Measurements from ENCODE around the gene ADCY5.

The ADCY5 gene

DNA sequence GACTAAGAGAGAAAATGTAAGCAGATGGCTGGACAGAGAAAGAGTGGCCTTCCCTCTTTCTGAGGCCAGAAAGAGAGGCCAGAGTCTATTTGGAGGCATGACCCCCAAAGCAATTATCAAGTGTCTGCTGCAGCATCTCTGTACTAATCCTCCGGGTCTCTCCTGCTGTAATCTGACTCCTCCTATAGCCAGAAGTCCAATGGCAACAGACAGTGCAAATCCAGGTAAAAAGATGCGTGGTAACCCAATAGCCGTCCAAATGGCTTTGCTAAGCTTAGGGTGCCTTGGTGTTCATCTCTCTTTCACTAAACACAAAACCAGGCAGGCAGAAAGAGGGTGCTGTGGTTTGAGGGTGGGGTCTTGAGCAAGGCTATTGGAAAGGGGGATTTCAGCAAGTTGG lies 91.6 kb downstream of the ADCY5 start:
- DNase-seq = no peak

- DNase-seq = no peak
Observed at GRCh38 chr3:123353850-123354233, 95.0 kb downstream of the ADCY5 start.

DNA sequence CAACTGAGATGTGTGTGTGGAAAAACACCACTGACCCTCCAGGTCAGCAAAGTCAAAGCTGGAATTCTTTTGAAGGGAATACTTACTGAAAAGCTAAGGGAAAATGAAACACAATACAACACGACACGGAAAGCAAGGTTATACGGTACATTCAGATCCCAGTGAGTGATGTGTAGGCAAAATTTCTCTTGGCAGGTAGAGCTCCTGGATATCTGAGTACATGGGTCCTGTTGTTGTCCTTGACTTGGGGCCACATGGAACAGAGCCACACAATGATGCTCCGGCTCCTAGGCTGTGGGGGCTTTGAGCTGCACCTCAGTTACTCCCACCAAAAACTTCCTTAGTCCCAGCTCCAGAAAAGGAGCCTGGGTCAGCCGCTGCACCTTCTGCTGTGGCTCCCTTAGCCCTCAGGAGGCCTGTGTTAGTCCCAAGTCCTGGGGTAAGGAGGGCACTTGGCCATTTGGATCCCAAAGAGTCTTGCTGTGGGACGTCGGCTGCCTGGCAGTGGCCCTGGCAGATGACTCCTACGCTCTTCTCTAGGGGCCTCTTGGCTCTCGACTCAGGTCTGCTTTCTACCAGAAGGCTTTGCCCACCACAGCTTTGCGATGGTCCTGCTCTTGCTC lies 95.6 kb downstream of the ADCY5 start:
- DNase-seq = no peak

GRCh38 chr3:123352134-123352554 lies 96.7 kb downstream of the ADCY5 start:
- no peak for DNase-seq

- DNase-seq = no peak
Observed at GRCh38 chr3:123351501-123351900, 97.4 kb downstream of the ADCY5 start.

DNA sequence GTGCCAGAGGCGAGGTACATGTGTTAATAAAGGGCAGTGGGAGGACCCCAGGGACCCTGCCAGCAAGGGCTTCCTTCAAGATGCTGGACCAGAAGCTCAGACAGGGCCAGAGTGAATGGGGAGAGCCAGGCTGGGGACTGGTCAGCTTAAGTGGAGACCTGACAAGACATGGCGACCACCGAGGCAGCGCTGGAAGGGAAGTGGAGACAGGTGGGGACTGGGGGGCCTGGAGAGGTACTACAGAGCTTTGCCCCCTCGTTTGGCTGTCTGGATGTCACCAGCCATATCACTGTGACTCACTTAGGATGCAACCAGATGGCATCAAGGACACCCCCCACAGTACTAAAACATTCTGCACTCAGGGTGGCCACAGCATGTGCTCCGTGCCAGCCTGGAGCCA lies 97.9 kb downstream of the ADCY5 start:
- DNase-seq = no peak

DNA sequence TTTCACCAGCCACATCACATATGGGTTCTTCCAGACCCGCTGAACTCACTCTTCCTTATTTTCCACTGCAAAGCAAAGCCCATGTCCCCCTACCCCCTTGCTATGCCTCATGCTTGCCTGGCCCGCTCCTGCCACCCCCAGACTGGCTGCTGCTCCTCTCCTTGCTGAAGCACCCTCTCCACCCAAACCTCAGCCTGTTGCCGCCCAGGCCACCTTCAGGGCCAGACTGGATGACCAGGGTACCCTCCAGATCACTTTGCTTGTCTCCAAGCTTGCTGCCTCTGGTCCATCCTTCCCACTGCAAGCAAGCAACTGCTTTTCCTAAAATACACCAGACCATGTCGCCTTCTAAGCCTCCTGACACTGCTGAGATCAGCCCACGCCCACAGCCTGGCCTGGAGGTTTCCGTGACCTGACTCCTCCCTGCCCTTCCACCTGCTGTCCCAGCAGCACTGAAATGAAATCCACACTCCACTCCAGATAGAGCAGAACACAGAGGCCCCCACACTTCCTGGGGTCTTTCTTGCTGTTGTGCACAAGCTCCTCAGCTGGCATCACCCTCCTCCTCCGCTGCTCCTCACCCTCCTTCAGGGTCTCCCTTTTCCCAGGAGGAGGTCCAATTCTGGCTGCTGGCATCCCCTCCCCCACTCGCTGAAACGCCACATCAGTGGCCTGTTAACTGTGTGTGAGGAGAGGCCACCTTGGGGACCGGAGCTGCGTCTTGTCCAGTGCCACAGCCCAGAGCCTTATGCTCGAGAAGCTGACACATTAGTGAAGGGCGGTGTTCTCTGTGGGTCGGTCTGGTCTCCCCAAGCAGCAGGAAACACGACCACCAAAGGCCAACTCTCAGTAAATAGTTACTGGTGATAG lies 99.1 kb downstream of the ADCY5 start:
- DNase-seq = no peak

- no peak for DNase-seq
Observed at GRCh38 chr3:123349201-123349535, 99.7 kb downstream of the ADCY5 start.

GRCh38 chr3:123348471-123349200 lies 100.3 kb downstream of the ADCY5 start:
- DNase-seq = no peak

DNA sequence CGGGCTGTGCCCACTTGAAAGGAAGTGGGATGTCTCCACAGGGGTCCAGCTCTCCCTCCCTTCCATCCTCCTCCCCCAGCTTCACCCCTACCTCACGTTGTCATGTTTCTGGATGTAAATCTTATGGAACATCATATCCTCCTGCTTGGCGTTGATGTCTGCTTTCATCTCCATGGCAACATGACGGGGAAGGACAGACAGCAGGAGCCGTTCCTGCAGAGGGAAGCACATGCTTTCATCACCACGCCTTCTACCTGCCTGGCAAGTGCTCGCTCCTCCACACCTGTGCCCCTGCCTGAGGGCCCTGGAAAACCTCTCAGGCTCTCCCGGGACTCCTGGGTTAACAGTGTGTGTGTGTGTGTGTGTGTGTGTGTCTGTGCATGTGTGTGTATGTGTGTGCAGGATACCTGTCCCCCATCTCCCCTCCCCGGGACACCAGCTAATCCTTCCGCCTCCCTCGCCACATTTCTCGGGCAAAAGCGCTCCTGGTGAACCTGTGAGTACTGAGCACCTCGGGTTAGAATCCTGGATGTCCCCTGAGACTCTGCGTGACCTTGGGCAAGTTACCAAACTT lies 101.1 kb downstream of the ADCY5 start:
- DNase-seq = no peak

GRCh38 chr3:123347205-123347604 lies 101.7 kb downstream of the ADCY5 start:
- no peak for DNase-seq

- DNase-seq = no peak
Observed at GRCh38 chr3:123346021-123346420, 102.9 kb downstream of the ADCY5 start.

DNA sequence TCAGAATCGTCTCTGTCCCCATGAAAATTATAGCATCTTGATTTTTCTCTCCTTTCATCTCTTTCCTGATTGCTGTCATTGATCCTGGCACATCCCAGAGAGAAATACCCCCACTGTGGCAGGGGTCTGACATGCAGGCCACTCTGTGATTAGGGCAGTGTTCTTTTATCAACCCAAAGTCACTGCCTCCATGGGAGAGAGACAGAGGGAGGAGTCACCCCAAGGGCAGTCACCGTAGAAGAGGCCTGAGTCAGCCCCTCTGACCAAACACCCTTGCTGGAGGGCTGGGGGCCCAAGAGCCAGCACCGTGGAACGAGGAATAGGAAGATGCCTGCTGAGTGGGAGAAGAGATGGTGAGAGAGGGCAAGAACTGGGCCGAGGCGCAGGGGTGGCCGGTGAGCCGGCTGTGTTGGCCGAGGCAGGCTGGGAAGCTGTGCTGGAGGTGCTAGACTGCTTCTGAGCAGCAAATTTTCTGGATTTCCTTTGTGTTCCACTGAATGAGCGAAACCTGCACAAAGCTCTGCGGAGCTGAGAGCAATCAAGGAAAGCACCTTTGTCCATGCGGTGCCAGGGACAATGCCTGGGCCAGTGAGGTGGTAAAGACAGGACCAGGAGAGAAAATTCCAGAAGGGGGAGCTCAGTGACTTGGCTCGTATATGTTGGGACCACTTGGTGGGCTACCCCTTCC lies 103.8 kb downstream of the ADCY5 start:
- no peak for DNase-seq

DNA sequence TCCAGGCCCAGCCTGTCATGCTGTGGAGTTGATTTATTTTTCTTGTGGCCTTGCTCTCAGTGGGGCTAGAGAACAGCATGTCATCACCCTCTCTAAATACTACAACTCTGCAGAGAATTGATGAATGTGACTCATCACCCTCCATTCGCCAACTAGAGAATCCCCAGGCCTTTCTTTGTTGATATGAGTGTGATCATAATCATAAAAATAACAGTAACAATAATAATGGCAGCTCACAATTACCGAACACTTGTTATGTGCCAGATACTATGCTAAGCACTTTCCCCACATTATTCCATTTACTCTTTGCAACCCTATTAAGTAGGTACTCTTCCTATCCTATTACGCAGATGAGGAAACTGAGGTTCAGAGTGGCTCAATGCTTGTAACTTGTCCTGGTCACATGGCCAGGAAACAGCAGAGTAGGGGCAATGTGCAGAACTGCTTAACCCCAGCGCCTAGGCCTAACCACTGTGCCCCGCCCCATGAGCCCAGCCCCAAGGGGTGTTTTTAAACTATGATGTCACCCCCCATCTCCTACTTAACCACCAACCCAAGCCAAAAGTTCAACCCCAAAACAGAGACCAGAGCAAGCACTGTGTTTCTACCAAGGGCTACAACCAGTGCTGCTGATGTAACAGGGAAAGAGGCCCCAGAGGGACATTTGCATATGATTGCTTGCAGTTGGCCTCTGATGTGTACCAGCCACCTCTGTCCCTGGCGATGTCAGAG lies 104.5 kb downstream of the ADCY5 start:
- no peak for DNase-seq

DNA sequence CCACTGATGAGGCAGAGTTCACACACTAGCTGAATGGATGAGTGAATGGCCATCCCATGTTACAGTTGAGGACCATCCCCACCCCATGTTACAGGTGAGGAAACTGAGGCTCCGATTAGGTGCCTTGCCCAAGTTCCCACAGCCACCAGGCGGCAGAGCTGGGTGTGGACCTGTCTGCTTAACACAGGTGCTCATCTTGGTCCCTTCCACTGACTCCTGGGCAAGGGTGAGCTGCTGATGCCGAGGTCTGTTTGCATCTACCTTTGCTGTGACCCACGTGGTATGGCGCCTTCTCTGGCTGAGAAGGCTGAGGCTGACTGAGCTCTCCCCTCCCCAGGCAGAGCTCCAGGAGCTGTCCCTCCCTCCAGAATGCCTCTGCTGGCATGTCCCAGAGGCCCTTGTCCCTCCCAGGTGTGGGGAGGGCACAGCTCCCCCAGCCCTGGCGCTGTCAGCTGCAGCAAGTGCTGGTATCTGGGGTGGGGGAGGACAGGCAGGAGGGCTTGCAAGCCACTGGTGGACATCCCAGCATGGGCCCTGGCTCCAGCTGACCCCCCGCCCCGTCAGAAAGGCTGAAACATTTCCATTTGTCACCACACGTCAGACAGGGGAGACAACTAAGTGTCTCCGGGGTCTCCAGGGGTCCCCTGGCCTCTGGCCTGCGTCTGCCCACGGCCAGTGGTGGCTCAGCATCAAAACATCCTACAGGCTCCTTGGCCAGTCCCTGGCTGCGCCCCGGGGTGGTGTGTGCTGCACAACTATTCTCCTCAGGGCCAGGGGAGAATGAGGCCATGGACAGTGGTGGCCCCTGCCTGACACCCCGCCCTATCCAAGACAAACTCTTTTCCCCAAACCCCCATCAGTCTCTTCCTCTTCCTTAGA lies 105.4 kb downstream of the ADCY5 start:
- no peak for DNase-seq

DNA sequence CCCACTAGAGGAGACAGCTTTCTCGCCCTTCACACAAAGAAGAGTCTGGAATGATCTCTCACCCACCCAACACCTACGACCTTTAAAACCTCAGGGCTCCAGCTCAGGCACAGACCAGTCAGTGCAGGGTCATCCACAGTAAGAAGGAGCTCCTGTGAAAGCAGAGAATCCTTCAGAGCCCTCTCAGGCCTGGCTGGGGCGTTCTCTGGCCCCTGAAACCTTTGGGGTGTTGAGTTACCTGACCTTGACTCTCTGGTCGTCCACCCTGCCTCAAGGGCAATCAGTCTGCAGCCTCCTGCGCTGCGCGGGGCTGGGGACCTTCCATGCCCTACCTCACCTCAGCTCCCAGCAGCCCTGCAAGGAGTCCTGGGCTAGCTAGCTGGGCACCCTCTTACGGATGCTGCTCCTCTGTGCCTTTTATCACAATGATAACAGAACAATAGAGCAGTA lies 106.2 kb downstream of the ADCY5 start:
- no peak for DNase-seq

GRCh38 chr3:123341871-123342630 lies 106.8 kb downstream of the ADCY5 start:
- no peak for DNase-seq

GRCh38 chr3:123340336-123340735 lies 108.6 kb downstream of the ADCY5 start:
- no peak for DNase-seq

DNA sequence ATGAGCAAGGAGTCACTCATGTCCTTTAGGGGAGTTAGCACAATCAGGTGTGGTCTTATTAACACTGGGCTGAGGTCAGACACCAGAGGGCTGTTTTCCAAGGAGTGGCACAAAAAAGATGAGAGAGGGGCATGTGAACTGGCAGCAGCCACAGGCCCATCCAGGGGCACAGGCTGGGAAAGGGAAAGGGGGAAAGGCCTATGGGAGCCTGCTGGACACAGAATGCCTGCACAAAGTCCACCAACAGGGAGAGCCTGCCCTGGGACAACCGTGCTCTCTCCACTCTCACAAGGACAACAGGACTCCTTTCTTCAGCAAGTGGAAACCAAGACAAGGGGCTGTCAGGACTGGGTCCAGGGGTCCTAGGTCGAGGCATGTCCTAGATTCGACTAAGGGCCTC lies 109.6 kb downstream of the ADCY5 start:
- no peak for DNase-seq

DNA sequence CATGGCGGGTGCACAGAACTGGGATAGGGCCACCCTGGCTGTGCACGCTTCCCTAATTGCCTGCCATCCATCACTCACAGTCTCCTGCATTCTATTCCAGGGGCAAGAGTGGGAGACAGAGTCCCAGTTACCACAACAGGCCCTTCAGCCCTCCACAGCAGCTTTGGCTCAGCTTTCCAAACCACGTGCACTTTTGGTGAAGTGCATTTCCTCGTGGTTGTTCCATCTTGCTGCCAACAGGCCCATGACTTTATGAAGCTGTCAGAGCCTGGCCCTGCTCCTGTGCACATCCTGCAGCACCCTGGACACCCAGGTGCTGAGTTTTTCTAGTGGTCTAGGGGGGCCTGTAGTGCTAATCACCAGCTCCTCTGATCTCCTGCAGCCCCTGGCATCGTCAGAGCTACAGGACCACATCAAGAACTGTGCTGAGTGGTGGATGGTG lies 110.2 kb downstream of the ADCY5 start:
- DNase-seq = no peak
